GM18498 (cell line): ENCODE measurements around the gene NLRP9.
"Not testable (repeated sequence)": the region's sequence is repeated elsewhere in the genome, so short reads cannot be mapped to it uniquely, and the experiment has no call there.

ENCODE experiments used
- ATAC-seq: cut with Tn5 transposase; IDR thresholded peaks from one replicate; pipeline ENCODE4 v1.9.1; 2021; ENCODE audit warnings: mild to moderate bottlenecking, moderate library complexity; ENCODE audit not compliant: unreplicated experiment

Gene NLRP9

GRCh38 chr19:55738302-55738701, at the start of gene NLRP9:
Gene NLRP9 (minus strand): TSS chr19:55738402. CDS start chr19:55738374, 28 bp downstream.
- no peak for ATAC-seq

DNA sequence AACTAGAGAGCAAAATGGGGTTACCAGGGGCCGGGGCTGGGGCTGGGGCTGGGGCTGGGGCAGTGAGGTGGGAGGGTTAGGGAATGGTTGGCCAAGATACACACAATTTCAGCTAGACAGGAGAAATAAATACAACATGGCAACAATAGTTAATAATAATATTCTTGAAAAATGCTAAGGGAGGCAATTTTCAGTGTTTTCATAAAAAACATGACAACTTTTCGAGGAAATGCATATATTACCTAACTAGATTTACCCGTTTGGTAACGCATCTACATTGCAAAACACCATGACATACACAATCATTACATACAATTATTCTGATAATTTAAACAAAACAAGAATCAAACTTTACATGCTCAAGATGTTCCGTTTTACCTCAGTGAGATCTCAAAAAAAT, 42.9 kb upstream of the NLRP9 start:
- ATAC-seq = no peak

DNA sequence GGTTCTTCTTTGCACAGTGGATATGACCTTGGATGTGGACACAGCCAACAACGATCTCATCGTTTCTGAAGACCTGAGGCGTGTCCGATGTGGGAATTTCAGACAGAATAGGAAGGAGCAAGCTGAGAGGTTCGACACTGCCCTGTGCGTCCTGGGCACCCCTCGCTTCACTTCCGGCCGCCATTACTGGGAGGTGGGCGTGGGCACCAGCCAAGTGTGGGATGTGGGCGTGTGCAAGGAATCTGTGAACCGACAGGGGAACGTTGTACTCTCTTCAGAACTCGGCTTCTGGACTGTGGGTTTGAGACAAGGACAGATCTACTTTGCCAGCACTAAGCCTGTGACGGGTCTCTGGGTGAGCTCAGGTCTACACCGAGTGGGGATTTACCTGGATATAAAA, 40.1 kb upstream of the NLRP9 start:
- ATAC-seq = no peak

GRCh38 chr19:55777528-55777927, 39.3 kb upstream of the NLRP9 start:
- ATAC-seq = no peak

- not testable (repeated sequence) for ATAC-seq
Observed at GRCh38 chr19:55769632-55770031, 31.4 kb upstream of the NLRP9 start.

GRCh38 chr19:55768818-55769217, 30.6 kb upstream of the NLRP9 start, which contains the start of gene RFPL4AL1:
Gene RFPL4AL1 (plus strand): TSS chr19:55769118. CDS start chr19:55771805, 2,687 bp downstream.
- ATAC-seq = not testable (repeated sequence)

DNA sequence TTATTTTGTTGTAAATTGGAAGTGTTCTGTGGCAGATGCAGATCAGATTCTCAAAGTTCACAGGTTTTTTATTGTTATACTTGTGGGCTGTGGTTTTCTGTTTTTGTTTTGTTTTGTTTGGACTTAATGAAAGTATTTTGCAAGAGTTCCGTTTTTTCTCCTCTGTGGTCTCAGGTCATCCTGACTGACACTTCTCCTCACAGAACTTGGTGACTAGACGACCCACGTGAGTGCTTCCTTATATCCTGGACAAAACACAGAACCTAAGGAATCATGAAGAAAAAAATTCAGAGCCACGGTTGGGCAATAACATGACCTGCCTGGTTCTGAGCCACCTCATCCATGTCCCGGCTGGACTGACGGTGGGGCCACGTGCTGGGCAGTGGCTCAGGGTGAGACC, 28.3 kb upstream of the NLRP9 start:
- no peak for ATAC-seq

DNA sequence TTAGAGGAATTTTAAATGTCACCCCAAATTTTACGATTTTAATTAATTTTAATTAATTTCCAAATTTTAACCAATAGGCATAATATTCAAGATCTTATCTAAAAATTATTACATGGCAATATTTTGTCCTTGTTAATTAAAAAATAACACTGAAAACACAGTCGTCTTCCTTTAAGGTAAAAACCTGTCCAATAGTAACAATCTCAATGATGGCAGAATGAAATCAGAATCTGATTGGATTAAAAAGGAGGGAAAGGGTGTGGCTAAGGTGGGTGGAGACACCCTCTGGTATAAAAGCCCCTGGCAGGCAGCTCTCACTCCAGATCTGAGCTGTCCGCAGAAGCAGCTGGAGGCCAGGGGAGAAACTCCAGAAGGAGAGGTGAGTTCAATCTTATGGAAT, 20.6 kb upstream of the NLRP9 start, which contains the start of gene RFPL4A:
RFPL4A (plus strand) TSS at position 301 of the 400 bp plus-strand sequence. CDS start 2,704 bp downstream, outside the sequence.
- ATAC-seq = not testable (repeated sequence)

- ATAC-seq = not testable (repeated sequence)
Observed at GRCh38 chr19:55756808-55757207, 18.6 kb upstream of the NLRP9 start.

- no peak for ATAC-seq
Observed at GRCh38 chr19:55753401-55753800, 15.2 kb upstream of the NLRP9 start.

DNA sequence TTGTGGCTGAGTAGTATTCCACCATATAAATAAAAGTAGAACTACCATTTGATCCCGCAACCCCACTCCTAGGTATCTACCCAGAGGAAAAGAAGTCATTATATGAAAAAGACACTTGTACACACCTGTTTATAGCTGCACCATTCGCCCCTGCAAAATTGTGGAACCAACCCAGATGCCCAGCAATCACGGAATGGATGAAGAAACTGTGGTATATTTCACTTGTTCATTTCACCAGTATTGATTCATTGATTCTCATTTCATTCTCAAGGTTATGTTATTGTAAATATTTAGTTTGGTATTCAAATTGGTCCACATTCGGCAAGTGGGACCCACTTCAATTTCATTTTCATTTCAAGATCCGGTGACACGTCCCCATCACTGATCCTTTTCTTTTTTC, 12.5 kb upstream of the NLRP9 start:
- ATAC-seq = no peak

DNA sequence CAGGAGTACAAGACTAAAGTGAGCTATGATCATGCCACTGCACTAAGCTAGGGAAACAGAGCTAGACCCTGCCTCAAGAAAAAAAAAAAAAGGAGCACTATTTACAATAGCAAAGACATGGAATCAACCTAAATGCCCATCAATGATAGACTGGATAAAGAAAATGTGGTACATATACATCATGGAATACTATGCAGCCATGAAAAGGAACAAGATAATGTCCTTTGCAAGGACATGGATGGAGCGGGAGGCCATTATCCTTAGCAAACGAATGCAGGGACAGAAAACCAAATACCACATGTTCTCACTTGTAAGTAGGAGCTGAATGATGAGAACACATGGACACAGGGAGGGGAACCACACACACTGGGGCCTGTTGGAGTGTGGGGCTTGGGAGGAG, 7.8 kb downstream of the NLRP9 start:
- ATAC-seq = not testable (repeated sequence)

DNA sequence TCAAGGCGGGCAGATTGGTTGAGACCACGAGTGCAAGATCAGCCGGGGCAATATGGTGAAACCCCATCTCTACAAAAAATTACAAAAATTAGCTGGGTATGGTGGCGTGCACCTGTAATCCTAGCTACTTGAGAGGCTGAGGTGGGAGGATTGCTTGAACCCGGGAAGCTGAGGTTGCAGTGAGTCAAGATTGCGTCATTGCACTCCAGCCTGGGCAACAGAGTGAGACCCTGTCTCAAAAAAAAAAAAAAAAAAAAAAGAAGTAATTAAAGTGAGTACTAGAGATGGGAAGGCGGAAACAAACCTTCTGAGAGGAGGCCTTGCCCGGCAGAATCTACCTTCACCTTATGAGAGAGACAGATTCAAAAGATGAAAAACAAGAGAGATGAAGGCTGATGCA, 14.7 kb downstream of the NLRP9 start:
- ATAC-seq = no peak

DNA sequence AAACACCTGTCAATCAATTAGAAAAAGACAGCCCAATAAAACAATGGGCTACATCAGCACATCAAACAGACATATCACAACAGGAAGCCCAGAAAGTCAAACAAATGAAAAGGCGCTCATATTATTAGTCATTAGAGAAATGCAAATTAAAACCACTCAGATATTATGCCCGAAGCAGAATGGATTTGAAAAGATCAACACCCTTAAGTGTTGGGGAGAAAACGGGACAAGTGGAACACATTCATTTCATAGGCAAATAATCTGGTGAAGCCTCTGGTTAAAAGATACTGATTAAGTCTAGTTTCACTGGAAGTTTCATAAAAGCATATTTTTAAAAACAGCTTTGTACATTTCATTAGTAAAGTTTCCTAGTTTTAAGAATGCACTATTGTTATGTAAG, 17.4 kb downstream of the NLRP9 start:
- ATAC-seq = no peak

DNA sequence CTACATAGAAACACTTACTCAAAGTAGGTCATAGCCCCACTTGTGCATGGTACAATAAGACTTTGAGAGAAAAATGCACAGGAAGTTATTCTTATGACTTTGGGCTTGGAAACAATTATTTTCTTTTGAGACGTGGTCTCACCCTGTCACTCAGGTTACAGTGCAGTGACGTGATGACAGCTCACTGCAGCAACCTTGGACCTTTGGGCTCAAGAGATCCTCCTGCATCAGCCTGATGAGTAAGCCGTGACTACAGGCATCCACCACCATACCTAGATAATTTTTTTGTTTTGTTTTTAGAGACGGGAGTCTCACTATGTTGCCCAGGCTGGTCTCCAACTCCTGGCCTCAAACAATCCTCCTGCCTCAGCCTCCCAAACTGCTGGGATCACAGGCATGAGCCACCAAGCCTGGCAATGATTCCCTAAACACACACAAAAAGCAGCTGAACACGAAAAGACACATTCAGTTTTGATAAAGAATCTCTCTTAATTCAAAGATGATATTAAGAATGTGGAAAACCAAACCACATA, 17.9 kb downstream of the NLRP9 start:
- ATAC-seq = no peak

- not testable (repeated sequence) for ATAC-seq
Observed at GRCh38 chr19:55717879-55718711, 20.1 kb downstream of the NLRP9 start.

DNA sequence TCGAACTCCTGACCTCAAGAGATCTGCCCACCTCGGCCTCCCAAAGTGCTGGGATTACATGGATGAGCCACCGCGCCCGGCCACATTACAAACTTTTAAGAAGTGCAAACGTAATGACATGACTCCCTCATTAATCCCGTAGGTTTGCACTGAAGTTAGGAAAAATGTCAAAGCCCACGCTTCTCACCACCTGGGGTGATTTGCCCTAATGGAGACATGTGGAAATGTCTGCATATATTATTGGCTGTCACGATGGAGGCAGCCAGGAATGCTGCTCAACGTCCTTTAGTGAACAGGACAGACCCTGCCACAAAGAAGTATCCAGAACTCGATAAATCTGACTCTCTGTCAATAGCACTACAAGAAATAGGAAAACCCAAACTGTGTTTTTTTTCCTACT, 21.0 kb downstream of the NLRP9 start:
- ATAC-seq = no peak

DNA sequence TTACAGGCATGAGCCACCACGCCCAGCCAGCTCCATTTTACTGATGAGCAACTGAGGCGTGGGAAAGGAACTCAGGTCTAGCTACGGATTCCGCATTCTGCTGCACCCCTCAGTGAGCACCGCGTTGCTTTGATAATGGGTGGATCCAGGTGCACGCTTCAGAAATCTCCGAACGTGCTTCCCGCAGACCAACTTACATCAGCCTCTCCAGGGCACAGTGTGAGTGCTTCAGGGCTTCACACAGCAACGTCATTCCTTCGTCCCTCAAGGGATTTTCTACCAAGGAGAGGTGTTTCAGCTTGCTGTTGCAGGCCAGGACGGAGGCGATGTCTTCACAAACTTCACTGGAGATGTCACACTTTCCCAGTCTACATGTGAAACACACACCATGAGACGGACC, 21.7 kb downstream of the NLRP9 start:
- no peak for ATAC-seq

DNA sequence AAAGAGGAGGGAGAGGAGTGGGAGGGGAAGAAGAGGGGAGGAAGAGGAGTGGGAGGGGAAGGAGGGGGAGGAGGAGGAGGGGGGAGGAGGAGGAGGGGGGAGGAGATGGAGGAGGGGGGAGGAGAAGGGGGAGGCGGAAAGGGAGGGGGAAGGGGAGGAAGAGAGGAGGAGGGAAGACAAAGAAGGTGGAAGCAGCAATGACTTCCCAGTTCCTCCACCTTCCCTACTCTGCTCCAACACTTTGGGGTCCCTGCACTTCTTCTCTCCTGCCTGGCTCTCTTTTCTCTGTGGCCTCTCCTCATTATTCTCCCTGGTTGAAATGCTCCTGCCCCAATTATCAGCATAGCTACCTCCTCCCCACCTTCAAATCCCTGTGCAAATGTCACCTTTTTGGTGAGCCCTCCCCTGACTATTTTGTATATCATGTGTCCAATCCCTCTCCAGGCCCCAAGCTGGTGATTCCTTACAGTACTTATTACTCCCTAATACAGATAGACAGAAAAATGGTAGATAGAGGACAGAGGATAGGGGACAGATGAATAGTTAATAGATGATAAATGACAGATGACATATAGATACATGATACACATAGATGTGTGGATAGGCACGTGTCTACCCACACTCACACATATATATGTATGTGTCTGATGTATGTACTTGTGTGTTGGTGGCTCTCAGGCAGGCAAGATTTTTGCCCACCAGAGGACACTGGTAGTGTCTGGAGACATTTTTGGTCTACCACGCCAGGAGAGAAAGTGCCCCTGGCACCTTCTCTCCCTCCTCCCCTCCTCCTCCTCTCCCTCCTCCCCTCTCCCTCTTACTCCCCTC, 25.2 kb downstream of the NLRP9 start:
- ATAC-seq = no peak

- ATAC-seq = no peak
Observed at GRCh38 chr19:55711719-55712118, 26.5 kb downstream of the NLRP9 start.

DNA sequence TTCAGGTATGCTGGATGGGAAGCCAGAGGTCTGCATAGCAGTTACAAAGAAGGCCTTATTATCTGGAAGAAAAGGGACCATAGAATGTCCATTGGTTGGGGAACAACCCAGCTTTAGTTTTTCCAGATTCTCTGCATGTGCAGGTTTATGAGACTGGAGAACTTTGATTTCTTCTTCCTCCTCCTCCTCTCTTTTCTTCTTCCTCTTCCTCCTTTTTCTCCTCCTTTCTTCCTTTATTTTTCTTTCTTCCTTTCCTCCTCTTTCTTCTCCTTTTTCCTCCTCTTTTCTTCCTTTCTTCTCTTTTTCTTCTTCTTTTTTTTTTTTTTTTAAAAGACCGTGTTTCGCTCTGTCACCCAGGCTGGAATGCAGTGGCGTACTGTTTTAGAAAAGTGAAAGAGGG, 32.2 kb downstream of the NLRP9 start:
- no peak for ATAC-seq
